HEK293 (cell line): ENCODE results near the gene LRRC7.

Source experiments
- KLF16 ChIP-seq: fragments of 450-650 bp; formaldehyde crosslinking; IDR thresholded peaks from 2 replicates; pipeline ENCODE4 v1.5.1; 2017; ENCODE audit warnings: missing biosample characterization, missing genetic modification characterization
- ZBTB8A ChIP-seq: fragments of 450-650 bp; formaldehyde crosslinking; IDR thresholded peaks from 2 replicates; pipeline ENCODE4 v1.5.1; 2016; ENCODE audit warnings: missing biosample characterization, missing genetic modification characterization
- ZNF10 ChIP-seq: fragments of 450-650 bp; formaldehyde crosslinking; IDR thresholded peaks from 2 replicates; pipeline ENCODE4 v1.5.1; 2017; ENCODE audit warnings: missing biosample characterization, missing genetic modification characterization
- ZNF138 ChIP-seq: fragments of 450-650 bp; formaldehyde crosslinking; IDR thresholded peaks from 2 replicates; pipeline ENCODE4 v1.5.1; 2016; ENCODE audit warnings: missing biosample characterization, missing genetic modification characterization, borderline replicate concordance
- ZNF155 ChIP-seq: fragments of 450-650 bp; formaldehyde crosslinking; IDR thresholded peaks from 2 replicates; pipeline ENCODE4 v1.5.1; 2016; ENCODE audit warnings: missing biosample characterization, missing genetic modification characterization
- ZNF16 ChIP-seq: fragments of 450-650 bp; formaldehyde crosslinking; IDR thresholded peaks from 2 replicates; pipeline ENCODE4 v1.5.1; 2016; ENCODE audit warnings: low read depth, missing biosample characterization, missing genetic modification characterization
- ZNF248 ChIP-seq: fragments of 450-650 bp; formaldehyde crosslinking; IDR thresholded peaks from 2 replicates; pipeline ENCODE4 v1.5.1; 2017; ENCODE audit warnings: missing biosample characterization, missing genetic modification characterization
- ZNF521 ChIP-seq: fragments of 450-650 bp; formaldehyde crosslinking; IDR thresholded peaks from 2 replicates; pipeline ENCODE4 v1.5.1; 2017; ENCODE audit warnings: missing biosample characterization, mild to moderate bottlenecking, missing genetic modification characterization
- TF ChIP-seq, protein P1 (sequence below): fragments of 450-650 bp; formaldehyde crosslinking; IDR thresholded peaks from 2 replicates; pipeline ENCODE4 v1.5.0; 2017; ENCODE audit warnings: missing biosample characterization, missing genetic modification characterization, borderline replicate concordance
- TF ChIP-seq, protein P2 (sequence below): fragments of 450-650 bp; formaldehyde crosslinking; IDR thresholded peaks from 2 replicates; pipeline ENCODE4 v1.5.1; 2016; ENCODE audit warnings: missing biosample characterization, missing genetic modification characterization
- TF ChIP-seq, protein P3 (sequence below): fragments of 450-650 bp; formaldehyde crosslinking; IDR thresholded peaks from 2 replicates; pipeline ENCODE4 v1.5.1; 2016; ENCODE audit warnings: missing biosample characterization, missing genetic modification characterization

DNA sequence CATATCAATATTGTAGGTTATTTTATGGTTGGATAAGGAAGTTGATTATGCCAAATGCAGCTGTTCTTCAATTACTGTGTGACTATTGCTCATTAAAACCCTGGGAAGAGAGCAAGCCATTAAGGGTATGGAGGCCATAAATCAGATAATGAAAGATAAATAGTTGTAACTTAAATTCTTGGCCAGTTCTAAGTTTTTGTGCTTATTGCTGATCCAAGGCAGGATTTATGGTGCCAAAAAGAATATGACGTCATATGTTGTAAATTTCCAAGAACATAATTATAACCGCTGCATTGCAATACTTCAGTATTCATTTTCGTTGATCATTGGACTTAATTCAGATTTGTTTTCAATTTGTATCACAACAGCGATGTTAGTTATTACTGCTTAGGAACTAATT is 426.1 kb downstream of the LRRC7 start:
- no peak for TF ChIP-seq ZNF155 (tag by site-specific recombination)
- TF ChIP-seq, protein P1, sequence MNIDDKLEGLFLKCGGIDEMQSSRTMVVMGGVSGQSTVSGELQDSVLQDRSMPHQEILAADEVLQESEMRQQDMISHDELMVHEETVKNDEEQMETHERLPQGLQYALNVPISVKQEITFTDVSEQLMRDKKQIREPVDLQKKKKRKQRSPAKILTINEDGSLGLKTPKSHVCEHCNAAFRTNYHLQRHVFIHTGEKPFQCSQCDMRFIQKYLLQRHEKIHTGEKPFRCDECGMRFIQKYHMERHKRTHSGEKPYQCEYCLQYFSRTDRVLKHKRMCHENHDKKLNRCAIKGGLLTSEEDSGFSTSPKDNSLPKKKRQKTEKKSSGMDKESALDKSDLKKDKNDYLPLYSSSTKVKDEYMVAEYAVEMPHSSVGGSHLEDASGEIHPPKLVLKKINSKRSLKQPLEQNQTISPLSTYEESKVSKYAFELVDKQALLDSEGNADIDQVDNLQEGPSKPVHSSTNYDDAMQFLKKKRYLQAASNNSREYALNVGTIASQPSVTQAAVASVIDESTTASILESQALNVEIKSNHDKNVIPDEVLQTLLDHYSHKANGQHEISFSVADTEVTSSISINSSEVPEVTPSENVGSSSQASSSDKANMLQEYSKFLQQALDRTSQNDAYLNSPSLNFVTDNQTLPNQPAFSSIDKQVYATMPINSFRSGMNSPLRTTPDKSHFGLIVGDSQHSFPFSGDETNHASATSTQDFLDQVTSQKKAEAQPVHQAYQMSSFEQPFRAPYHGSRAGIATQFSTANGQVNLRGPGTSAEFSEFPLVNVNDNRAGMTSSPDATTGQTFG (tag by site-specific recombination): no peak
- no peak for TF ChIP-seq ZNF16 (tag by site-specific recombination)
- TF ChIP-seq ZNF521: no peak
- TF ChIP-seq, protein P2, sequence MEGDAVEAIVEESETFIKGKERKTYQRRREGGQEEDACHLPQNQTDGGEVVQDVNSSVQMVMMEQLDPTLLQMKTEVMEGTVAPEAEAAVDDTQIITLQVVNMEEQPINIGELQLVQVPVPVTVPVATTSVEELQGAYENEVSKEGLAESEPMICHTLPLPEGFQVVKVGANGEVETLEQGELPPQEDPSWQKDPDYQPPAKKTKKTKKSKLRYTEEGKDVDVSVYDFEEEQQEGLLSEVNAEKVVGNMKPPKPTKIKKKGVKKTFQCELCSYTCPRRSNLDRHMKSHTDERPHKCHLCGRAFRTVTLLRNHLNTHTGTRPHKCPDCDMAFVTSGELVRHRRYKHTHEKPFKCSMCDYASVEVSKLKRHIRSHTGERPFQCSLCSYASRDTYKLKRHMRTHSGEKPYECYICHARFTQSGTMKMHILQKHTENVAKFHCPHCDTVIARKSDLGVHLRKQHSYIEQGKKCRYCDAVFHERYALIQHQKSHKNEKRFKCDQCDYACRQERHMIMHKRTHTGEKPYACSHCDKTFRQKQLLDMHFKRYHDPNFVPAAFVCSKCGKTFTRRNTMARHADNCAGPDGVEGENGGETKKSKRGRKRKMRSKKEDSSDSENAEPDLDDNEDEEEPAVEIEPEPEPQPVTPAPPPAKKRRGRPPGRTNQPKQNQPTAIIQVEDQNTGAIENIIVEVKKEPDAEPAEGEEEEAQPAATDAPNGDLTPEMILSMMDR (tag by site-specific recombination): no peak
- no peak for TF ChIP-seq ZBTB8A
- TF ChIP-seq KLF16: 0 out of 2 replicates have a peak, but pooled peaks have one; percentile 43
- no peak for TF ChIP-seq ZNF248 (tag by site-specific recombination)
- TF ChIP-seq, protein P3, sequence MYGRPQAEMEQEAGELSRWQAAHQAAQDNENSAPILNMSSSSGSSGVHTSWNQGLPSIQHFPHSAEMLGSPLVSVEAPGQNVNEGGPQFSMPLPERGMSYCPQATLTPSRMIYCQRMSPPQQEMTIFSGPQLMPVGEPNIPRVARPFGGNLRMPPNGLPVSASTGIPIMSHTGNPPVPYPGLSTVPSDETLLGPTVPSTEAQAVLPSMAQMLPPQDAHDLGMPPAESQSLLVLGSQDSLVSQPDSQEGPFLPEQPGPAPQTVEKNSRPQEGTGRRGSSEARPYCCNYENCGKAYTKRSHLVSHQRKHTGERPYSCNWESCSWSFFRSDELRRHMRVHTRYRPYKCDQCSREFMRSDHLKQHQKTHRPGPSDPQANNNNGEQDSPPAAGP (tag by site-specific recombination): no peak
- TF ChIP-seq ZNF138 (tag by site-specific recombination): no peak
- TF ChIP-seq ZNF10 (tag by site-specific recombination): peak; percentile 48; the same call in 1 of the 2 replicates
